Astrocyte of the cerebellum (primary cell): Measurements from ENCODE around the gene UBXN1.

ENCODE experiments used
- DNase-seq: peaks from one replicate; pipeline ENCODE4 v3.0.0-alpha.2; 2011; ENCODE audit warnings: low read depth
- H3K4me3 ChIP-seq: 2 replicates; pipeline ENCODE4 v1.5.1; 2011; ENCODE audit warnings: mild to moderate bottlenecking, low read depth, low read length, moderate library complexity
- CTCF ChIP-seq: IDR thresholded peaks from 2 replicates; pipeline ENCODE4 v1.5.1; 2012; ENCODE audit warnings: low read length, low read depth, moderate library complexity, mild to moderate bottlenecking; ENCODE audit errors: missing control alignments
- in situ Hi-C: cut with HindIII; loops from 2 replicates; pipeline ENCODE4 v1.10.0; 2017; ENCODE audit warnings: low sequenced_read_pairs

UBXN1 gene

GRCh38 chr11:62666259-62666926 is 12.5 kb downstream of the UBXN1 start:
- no peak for DNase-seq
- H3K4me3 ChIP-seq, result peak overlapping the region; percentile 90
- in situ Hi-C loops, result no loop called here
- no peak for TF ChIP-seq CTCF

- in situ Hi-C loops, result no loop called here
- no peak for DNase-seq
- H3K4me3 ChIP-seq, result peak overlapping the region; percentile 90
- no peak for TF ChIP-seq CTCF
Observed at GRCh38 chr11:62665599-62666258, 13.1 kb downstream of the UBXN1 start.

GRCh38 chr11:62665075-62665598 is 13.7 kb downstream of the UBXN1 start, which contains the start of the genes C11orf98 and CSKMT:
TSS of gene C11orf98 (minus strand) at chr11:62665210. CDS start at chr11:62665169, 41 bp downstream.
TSS of gene CSKMT (plus strand) at chr11:62665312. CDS start at chr11:62665880, 568 bp downstream.
- in situ Hi-C loops, result no loop called here
- DNase-seq, result peak; percentile 82
- TF ChIP-seq CTCF, result no peak

GRCh38 chr11:62664405-62665074 is 14.3 kb downstream of the UBXN1 start:
- in situ Hi-C loops, result no loop called here
- DNase-seq, result no peak
- peak overlapping the region; percentile 90 for H3K4me3 ChIP-seq
- TF ChIP-seq CTCF, result no peak

More at GRCh38 chr11:62665075-62665598, 13.7 kb downstream of the UBXN1 start, which contains the start of the genes C11orf98 and CSKMT:
- H3K4me3 ChIP-seq, result peak within 1 kb of the TSS; percentile 90

GRCh38 chr11:62656796-62657429 is 22.0 kb downstream of the UBXN1 start:
- TF ChIP-seq CTCF, result no peak
- no peak for DNase-seq
- no peak overlapping the region for H3K4me3 ChIP-seq
- in situ Hi-C loops, result no loop called here

- in situ Hi-C loops, result no loop called here
- no peak overlapping the region for H3K4me3 ChIP-seq
- no peak for DNase-seq
- TF ChIP-seq CTCF, result no peak
Observed at GRCh38 chr11:62654297-62654696, 24.6 kb downstream of the UBXN1 start.
